Caco-2 (cell line): ENCODE measurements around the gene EMILIN2. TPM values are rescaled to one million over a fixed set of nuclear protein-coding genes. Genes with fewer than 3 reads are reported as not detected.
"Not testable (repeated sequence)": the region's sequence is repeated elsewhere in the genome, so short reads cannot be mapped to it uniquely, and the experiment has no call there.

Experiments used
- BruUV-seq: library from RNA; stranded (reverse); fragments of 400-500 nt; replicated peaks from 2 replicates; lab custom pipeline; 2021; lab: Mats Ljungman, UMichigan
- CTCF ChIA-PET: fragments of 300-600 bp; sonication (Branson Sonifier 250); formaldehyde crosslinking; loops from one replicate; lab custom pipeline; 2022; ENCODE audit warnings: antibody characterized with exemption; lab: Charles Lee
- POLR2A ChIA-PET: fragments of 300-600 bp; sonication (Branson Sonifier 250); formaldehyde crosslinking; loops from one replicate; lab custom pipeline; 2022; ENCODE audit warnings: antibody characterized with exemption; lab: Charles Lee
- DNase-seq, 2 experiments: peaks; one replicate each; pipeline versions ENCODE4 v3.0.0 to v3.0.0-alpha.2; 2020 to 2022
- H3K27me3 ChIP-seq: replicated peaks from 2 replicates; pipeline ENCODE4 v1.6.0; 2011; ENCODE audit warnings: low read length; ENCODE audit not compliant: control insufficient read depth, insufficient read depth
- H3K36me3 ChIP-seq: 2 replicates; pipeline ENCODE4 v1.5.1; 2011; ENCODE audit warnings: low read length; ENCODE audit not compliant: control insufficient read depth, insufficient read depth
- H3K4me1 ChIP-seq: fragments of 250-450 bp; sonication (Bioruptor Pico); 2 replicates; pipeline ENCODE4 v1.5.1; 2020; ENCODE audit warnings: mild to moderate bottlenecking
- H3K4me3 ChIP-seq: 2 replicates; pipeline ENCODE4 v1.5.1; 2011; ENCODE audit warnings: low read depth, mild to moderate bottlenecking, control low read depth, low read length
- H3K9me3 ChIP-seq: fragments of 250-450 bp; sonication (Bioruptor Pico); 2 replicates; pipeline ENCODE4 v1.5.1; 2020; ENCODE audit warnings: mild to moderate bottlenecking, moderate library complexity
- H3K27ac Mint-ChIP-seq: one replicate; pipeline ENCODE4 v1.8.0; 2022; ENCODE audit warnings: mixed read lengths; ENCODE audit not compliant: unreplicated experiment
- H3K27me3 Mint-ChIP-seq: one replicate; pipeline ENCODE4 v1.8.0; 2022; ENCODE audit warnings: mixed read lengths; ENCODE audit not compliant: insufficient read depth, unreplicated experiment
- H3K36me3 Mint-ChIP-seq: one replicate; pipeline ENCODE4 v1.8.0; 2022; ENCODE audit warnings: mild to moderate bottlenecking, mixed read lengths; ENCODE audit not compliant: insufficient read depth, unreplicated experiment
- H3K4me1 Mint-ChIP-seq: one replicate; pipeline ENCODE4 v1.8.0; 2022; ENCODE audit warnings: low read depth, mixed read lengths; ENCODE audit not compliant: unreplicated experiment
- H3K4me3 Mint-ChIP-seq: one replicate; pipeline ENCODE4 v1.8.0; 2022; ENCODE audit warnings: mild to moderate bottlenecking, moderate library complexity, mixed read lengths; ENCODE audit not compliant: unreplicated experiment
- H3K9me3 Mint-ChIP-seq: one replicate; pipeline ENCODE4 v1.8.0; 2022; ENCODE audit warnings: mixed read lengths; ENCODE audit not compliant: unreplicated experiment
- CTCF ChIP-seq, 2 experiments: fragments of 200-600 bp in 1 of 2; IDR thresholded peaks; 1 replicate in 1 of 2; 2 replicates in 1 of 2; pipeline versions ENCODE4 v1.5.1 to v1.8.0; 2011 to 2022; ENCODE audit warnings: antibody characterized with exemption in 1 of 2, control low read depth in 1 of 2, inconsistent platforms in 1 of 2, low read depth in 1 of 2, low read length in 1 of 2, mild to moderate bottlenecking in 1 of 2, moderate library complexity in 1 of 2; ENCODE audit not compliant: insufficient read depth in 1 of 2, severe bottlenecking in 1 of 2, unreplicated experiment in 1 of 2
- intact Hi-C: fragments of 100-400 bp; cut with micrococcal nuclease; formaldehyde crosslinking; loops from one replicate; pipeline ENCODE4 v1.10.0; 2022; ENCODE audit not compliant: unreplicated experiment
- total RNA-seq: library from RNA; stranded (reverse); gene quantifications from 2 replicates; pipeline ENCODE4 v1.2.3, GENCODE V29; 2022

EMILIN2 gene
- total RNA-seq, 1 experiment from 2014 or later: 53.4 TPM

DNA sequence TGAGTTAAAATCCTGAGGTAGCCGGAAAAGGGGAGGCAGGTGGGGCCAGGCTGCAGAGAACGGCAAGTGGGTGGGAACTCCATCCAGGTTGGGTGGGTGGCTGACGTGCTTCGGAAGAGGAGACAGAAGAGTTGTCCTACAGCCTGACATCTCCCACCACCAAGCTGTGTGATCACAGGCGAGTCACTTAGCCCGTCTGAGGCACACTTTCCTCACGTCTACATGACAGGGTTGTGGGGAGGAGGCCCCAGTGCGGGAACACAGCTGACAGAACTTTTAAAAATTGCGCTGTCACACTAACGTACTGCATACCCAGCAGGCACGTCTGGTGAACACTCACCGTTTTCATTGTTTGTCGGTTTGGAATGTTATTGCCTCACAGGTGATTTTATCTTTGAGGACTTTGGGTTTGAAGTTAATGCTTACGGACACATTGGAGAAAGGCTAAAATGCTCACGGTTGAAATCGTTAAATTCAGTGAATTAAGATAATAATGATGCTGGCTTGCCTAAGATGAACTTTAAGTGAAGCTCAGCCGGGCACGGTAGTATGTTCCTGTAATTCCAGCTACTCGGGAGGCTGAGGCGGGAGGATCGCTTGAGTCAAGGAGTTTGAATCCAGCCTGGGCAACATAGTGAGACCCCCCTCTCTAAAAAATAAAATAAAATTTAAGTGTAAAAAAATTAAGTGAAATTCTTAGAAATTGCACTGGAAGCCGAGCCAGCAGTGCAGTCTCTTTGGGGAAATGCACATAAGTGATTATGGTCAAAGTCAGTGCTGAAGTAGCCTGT lies 8.9 kb downstream of the EMILIN2 start:
- POLR2A ChIA-PET: interaction anchor here (0.6 kb wide), 2 partner anchors 521 to 593 kb away, joined by 3 to 5 read pairs; no protein-coding TSS in a partner anchor
- Mint-ChIP-seq H3K4me3 (peak overlapping the region; percentile 56), H3K9me3 (no peaks in the 10 kb centered on the region), H3K27me3 (no peaks in the 10 kb centered on the region), H3K36me3 (peaks cover 37% of the 10 kb centered on the region), H3K27ac (peak overlapping the region; percentile 94), H3K4me1 (peaks cover 57% of the 10 kb centered on the region)
- CTCF ChIA-PET: no interaction called here
- TF ChIP-seq CTCF (IDR thresholded peaks at IDR 0.05; ENCODE audit: insufficient read depth in 1 of 2, low read depth in 1 of 2, low read length in 1 of 2, severe bottlenecking in 1 of 2, unreplicated experiment in 1 of 2): no peak
- peak; percentile 65 to 69 for DNase-seq
- H3K9me3 ChIP-seq: 0 out of 2 replicates have a peak, but pooled peaks cover 10% of the 10 kb centered on the region
- intact Hi-C loops: loop anchor here (2.0 to 10.0 kb wide), 4 partner anchors 21 to 599 kb away; partner anchors contain the start of gene TGIF1
- H3K4me3 ChIP-seq: no peak overlapping the region
- peaks cover 63% of the 10 kb centered on the region for H3K4me1 ChIP-seq
- no TSS peak for BruUV-seq
- H3K36me3 ChIP-seq: no peaks in the 10 kb centered on the region; the same call in 1 of the 2 replicates
- H3K27me3 ChIP-seq: no peaks in the 10 kb centered on the region

DNA sequence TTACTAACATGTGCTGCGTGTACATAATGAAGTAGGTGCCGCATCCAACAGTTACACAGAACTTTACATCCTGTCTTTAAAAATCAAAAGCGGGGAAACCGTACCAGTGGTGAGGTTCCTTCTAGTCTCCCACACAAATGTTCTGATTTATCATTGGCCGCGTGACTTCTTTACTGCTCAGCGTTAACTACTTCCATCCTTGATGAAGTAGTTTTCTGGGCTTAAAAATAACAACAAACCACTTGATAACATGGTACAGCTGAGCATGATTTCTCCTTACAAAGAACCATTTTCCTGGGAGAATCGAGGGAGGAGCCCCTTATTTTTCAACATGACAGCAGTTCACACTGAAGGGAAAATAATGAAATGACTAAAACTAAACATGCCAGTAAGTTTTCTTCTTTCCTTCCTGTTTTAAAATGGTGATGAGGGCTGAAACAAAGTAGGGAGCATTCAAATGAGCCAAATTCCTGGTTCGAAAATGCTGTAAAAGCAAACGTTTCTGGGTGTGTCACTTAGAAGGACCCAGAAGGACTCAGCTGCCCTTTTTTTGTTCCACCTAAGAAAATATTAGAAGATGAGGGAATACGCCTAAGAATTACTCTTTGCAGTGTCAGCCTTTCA lies 9.9 kb downstream of the EMILIN2 start:
- Mint-ChIP-seq H3K9me3 (no peaks in the 10 kb centered on the region), H3K4me1 (peaks cover 51% of the 10 kb centered on the region), H3K27ac (peak overlapping the region; percentile 94), H3K4me3 (peak overlapping the region; percentile 28), H3K36me3 (peaks cover 37% of the 10 kb centered on the region), H3K27me3 (no peaks in the 10 kb centered on the region)
- intact Hi-C loops: loop anchor here (2.0 to 10.0 kb wide), 2 partner anchors 20 to 598 kb away; partner anchors contain the start of gene TGIF1
- H3K4me3 ChIP-seq: no peak overlapping the region
- H3K27me3 ChIP-seq: no peaks in the 10 kb centered on the region
- H3K4me1 ChIP-seq: peaks cover 63% of the 10 kb centered on the region
- BruUV-seq: no TSS peak
- 0 out of 2 replicates have a peak, but pooled peaks cover 10% of the 10 kb centered on the region for H3K9me3 ChIP-seq
- DNase-seq: no peak
- ChIA-PET CTCF (no interaction called here), POLR2A (no interaction called here)
- TF ChIP-seq CTCF (IDR thresholded peaks at IDR 0.05; ENCODE audit: insufficient read depth in 1 of 2, low read depth in 1 of 2, low read length in 1 of 2, severe bottlenecking in 1 of 2, unreplicated experiment in 1 of 2): no peak
- H3K36me3 ChIP-seq: no peaks in the 10 kb centered on the region; the same call in 1 of the 2 replicates

DNA sequence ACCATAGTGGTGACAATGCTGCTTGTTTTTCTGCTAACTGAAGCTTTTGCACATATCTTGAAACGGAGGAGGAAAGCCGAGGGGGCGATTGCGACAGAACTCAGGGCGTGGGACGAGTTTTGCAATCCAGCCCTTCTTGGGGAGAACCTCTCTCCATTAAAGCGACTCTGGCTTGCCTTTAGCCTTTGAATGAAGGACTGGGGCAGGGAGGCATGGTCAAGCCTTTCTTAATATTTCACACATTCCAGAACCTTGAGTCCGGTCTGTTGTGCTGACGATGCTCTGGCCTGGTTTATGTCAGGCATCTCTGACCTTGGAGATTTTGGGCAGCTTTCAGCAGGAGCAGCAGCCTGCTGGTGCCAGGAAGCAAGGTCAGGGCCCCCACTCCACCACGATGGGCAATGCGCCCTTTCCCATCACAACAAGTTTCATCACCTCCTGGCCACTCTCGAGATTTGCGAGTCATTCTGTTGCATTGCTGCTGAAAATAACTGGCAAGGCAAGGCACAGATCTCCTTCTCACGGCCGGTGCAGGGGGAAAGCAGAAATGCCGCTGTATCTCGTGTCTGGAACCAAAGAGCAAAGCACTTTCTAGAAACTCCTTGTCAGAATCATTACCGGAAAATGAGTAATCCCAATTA lies 10.8 kb downstream of the EMILIN2 start:
- H3K27me3 Mint-ChIP-seq: no peaks in the 10 kb centered on the region
- Histone ChIP-seq H3K36me3 (no peaks in the 10 kb centered on the region; the same call in 1 of the 2 replicates), H3K9me3 (0 out of 2 replicates have a peak, but pooled peaks cover 10% of the 10 kb centered on the region), H3K4me1 (peaks cover 54% of the 10 kb centered on the region), H3K4me3 (no peak overlapping the region), H3K27me3 (no peaks in the 10 kb centered on the region)
- H3K4me1 Mint-ChIP-seq: peaks cover 41% of the 10 kb centered on the region
- H3K4me3 Mint-ChIP-seq: no peak overlapping the region
- H3K36me3 Mint-ChIP-seq: peaks cover 34% of the 10 kb centered on the region
- H3K27ac Mint-ChIP-seq: peak overlapping the region; percentile 65
- BruUV-seq: no TSS peak
- intact Hi-C loops: loop anchor here (2.0 to 10.0 kb wide), 2 partner anchors 19 to 597 kb away; partner anchors contain the start of gene TGIF1
- TF ChIP-seq CTCF (IDR thresholded peaks at IDR 0.05; ENCODE audit: insufficient read depth in 1 of 2, low read depth in 1 of 2, low read length in 1 of 2, severe bottlenecking in 1 of 2, unreplicated experiment in 1 of 2): no peak
- ChIA-PET CTCF (no interaction called here), POLR2A (no interaction called here)
- peak in 1 of 2 experiments; percentile 57 for DNase-seq
- H3K9me3 Mint-ChIP-seq: no peaks in the 10 kb centered on the region

DNA sequence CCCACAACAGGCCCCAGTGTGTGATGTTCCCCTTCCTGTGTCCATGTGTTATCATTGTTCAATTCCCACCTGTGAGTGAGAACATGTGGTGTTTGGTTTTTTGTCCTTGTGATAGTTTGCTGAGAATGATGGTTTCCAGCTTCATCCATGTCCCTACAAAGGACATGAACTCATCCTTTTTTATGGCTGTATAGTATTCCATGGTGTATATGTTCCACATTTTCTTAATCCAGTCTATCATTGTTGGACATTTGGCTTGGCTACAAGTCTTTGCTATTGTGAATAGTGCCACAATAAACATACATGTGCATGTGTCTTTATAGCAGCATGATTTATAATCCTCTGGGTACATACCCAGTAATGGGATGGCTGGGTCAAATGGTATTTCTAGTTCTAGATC lies 13.6 kb downstream of the EMILIN2 start:
- BruUV-seq, H3K4me3 Mint-ChIP-seq, H3K27me3 Mint-ChIP-seq, intact Hi-C loops, H3K27ac Mint-ChIP-seq, DNase-seq, H3K4me3 ChIP-seq, H3K36me3 ChIP-seq, H3K27me3 ChIP-seq, POLR2A ChIA-PET, CTCF ChIA-PET: not testable (repeated sequence)
- peaks cover 26% of the 10 kb centered on the region for H3K4me1 ChIP-seq
- H3K9me3 ChIP-seq: 0 out of 2 replicates have a peak, but pooled peaks cover 10% of the 10 kb centered on the region
- Mint-ChIP-seq H3K4me1 (peaks cover 21% of the 10 kb centered on the region), H3K9me3 (peaks cover 10% of the 10 kb centered on the region), H3K36me3 (peaks cover 25% of the 10 kb centered on the region)
